Nephron progenitor cell (in vitro differentiated cells): ENCODE results near the gene PRR7.

Experiments
- DNase-seq: peaks from one replicate; pipeline ENCODE4 v3.0.0; 2021
- H3K27ac Mint-ChIP-seq: 2 replicates; pipeline ENCODE4 v1.8.0; 2021; ENCODE audit warnings: mild to moderate bottlenecking, moderate library complexity, mixed read lengths
- H3K27me3 Mint-ChIP-seq: 2 replicates; pipeline ENCODE4 v1.8.0; 2021; ENCODE audit warnings: mild to moderate bottlenecking, low read depth, mixed read lengths; ENCODE audit not compliant: poor library complexity
- H3K36me3 Mint-ChIP-seq: 2 replicates; pipeline ENCODE4 v1.8.0; 2021; ENCODE audit warnings: low read depth, mixed read lengths
- H3K4me1 Mint-ChIP-seq: 2 replicates; pipeline ENCODE4 v1.8.0; 2021; ENCODE audit warnings: mixed read lengths
- H3K4me3 Mint-ChIP-seq: 2 replicates; pipeline ENCODE4 v1.8.0; 2021; ENCODE audit warnings: mild to moderate bottlenecking, moderate library complexity, mixed read lengths
- H3K9me3 Mint-ChIP-seq: 2 replicates; pipeline ENCODE4 v1.8.0; 2021; ENCODE audit warnings: mild to moderate bottlenecking, moderate library complexity, mixed read lengths
- CTCF ChIP-seq: fragments of 200-600 bp; sonication (generic); IDR thresholded peaks from 2 replicates; pipeline ENCODE4 v1.5.0; 2021; ENCODE audit warnings: antibody characterized with exemption

PRR7 gene

GRCh38 chr5:177462021-177462670 lies 15.5 kb downstream of the PRR7 start:
- H3K9me3 Mint-ChIP-seq, result peaks cover 22% of the 10 kb centered on the region
- peaks cover 10% of the 10 kb centered on the region for H3K4me1 Mint-ChIP-seq
- H3K4me3 Mint-ChIP-seq, result no peak overlapping the region
- H3K27ac Mint-ChIP-seq, result peak overlapping the region; percentile 43
- H3K27me3 Mint-ChIP-seq, result no peaks in the 10 kb centered on the region
- H3K36me3 Mint-ChIP-seq, result peaks cover 58% of the 10 kb centered on the region
- TF ChIP-seq CTCF, result no peak
- DNase-seq, result no peak

- Mint-ChIP-seq H3K4me3 (no peak overlapping the region), H3K9me3 (peaks cover 27% of the 10 kb centered on the region), H3K36me3 (peaks cover 74% of the 10 kb centered on the region), H3K27ac (no peak overlapping the region), H3K4me1 (peaks cover 18% of the 10 kb centered on the region), H3K27me3 (no peaks in the 10 kb centered on the region)
- no peak for DNase-seq
- no peak for TF ChIP-seq CTCF
These were observed 18.4 kb downstream of the PRR7 start for GRCh38 chr5:177465044-177465443.

GRCh38 chr5:177466861-177467260 lies 20.2 kb downstream of the PRR7 start:
- no peak for DNase-seq
- Mint-ChIP-seq H3K4me3 (no peak overlapping the region), H3K4me1 (peaks cover 31% of the 10 kb centered on the region), H3K9me3 (peaks cover 27% of the 10 kb centered on the region), H3K27me3 (no peaks in the 10 kb centered on the region), H3K36me3 (peaks cover 72% of the 10 kb centered on the region), H3K27ac (no peak overlapping the region)
- no peak for TF ChIP-seq CTCF

- Mint-ChIP-seq H3K36me3 (peaks cover 72% of the 10 kb centered on the region), H3K4me1 (peaks cover 36% of the 10 kb centered on the region), H3K27me3 (no peaks in the 10 kb centered on the region), H3K9me3 (peaks cover 27% of the 10 kb centered on the region), H3K27ac (no peak overlapping the region), H3K4me3 (no peak overlapping the region)
- no peak for TF ChIP-seq CTCF
- DNase-seq, result no peak
These were observed 20.8 kb downstream of the PRR7 start for GRCh38 chr5:177467436-177467835.

DNA sequence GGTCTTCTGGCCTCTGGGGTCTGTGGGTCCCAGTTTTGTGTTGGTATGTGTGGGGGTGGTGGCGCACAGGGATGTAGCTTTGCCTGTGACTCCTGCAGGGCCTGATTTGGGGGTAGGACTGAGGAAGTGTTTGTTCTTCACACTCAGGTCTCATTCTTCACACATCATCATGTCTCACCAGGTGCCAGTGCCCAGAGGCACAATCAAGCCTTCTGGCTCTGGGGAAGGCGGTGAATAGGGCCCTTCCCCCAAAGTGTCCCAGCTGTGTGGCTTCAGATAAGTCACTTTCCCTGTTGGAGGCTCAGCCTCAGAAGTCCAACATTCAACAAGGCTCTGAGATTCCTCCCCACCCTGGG lies 21.7 kb downstream of the PRR7 start:
- Mint-ChIP-seq H3K27ac (no peak overlapping the region), H3K9me3 (peaks cover 27% of the 10 kb centered on the region), H3K27me3 (no peaks in the 10 kb centered on the region), H3K36me3 (peaks cover 64% of the 10 kb centered on the region), H3K4me1 (peaks cover 36% of the 10 kb centered on the region), H3K4me3 (no peak overlapping the region)
- DNase-seq, result no peak
- no peak for TF ChIP-seq CTCF
